Inferior parietal cortex (tissue), 1 donor: ENCODE results near the gene TBCD.
"Not testable (repeated sequence)": the region's sequence is repeated elsewhere in the genome, so short reads cannot be mapped to it uniquely, and the experiment has no call there.

Experiments
- DNase-seq: peaks from one replicate; pipeline ENCODE4 v3.0.0-alpha.2; 2016; ENCODE audit errors: extremely low spot score

The TBCD gene

GRCh38 chr17:82767041-82767754 lies 15.3 kb downstream of the TBCD start:
- peak; percentile 75 for DNase-seq

DNA sequence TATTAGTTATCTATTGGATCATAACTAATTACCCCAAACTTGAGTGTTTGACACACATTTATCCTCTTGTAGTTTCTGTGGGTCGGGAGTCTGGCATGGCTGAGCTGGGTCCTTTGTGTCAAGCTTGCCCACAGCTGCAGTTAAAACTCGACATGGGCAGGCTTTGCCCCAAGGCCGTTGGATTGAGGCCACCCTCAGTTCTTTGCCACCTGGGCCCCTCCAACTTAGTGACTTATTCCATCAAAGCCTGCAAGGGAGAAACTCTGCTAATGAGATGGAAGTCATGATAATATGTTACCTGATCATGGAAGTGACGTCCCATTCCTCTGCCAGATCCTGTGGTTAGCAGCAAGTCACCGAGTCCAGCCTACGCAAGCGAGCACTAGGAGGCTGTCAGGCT lies 17.2 kb downstream of the TBCD start:
- no peak for DNase-seq

- DNase-seq: no peak
Observed at GRCh38 chr17:82772026-82772425, 20.2 kb downstream of the TBCD start.

GRCh38 chr17:82774456-82774855 lies 22.6 kb downstream of the TBCD start:
- not testable (repeated sequence) for DNase-seq

- DNase-seq: peak; percentile 58
Observed at GRCh38 chr17:82775001-82775823, 23.3 kb downstream of the TBCD start.

DNA sequence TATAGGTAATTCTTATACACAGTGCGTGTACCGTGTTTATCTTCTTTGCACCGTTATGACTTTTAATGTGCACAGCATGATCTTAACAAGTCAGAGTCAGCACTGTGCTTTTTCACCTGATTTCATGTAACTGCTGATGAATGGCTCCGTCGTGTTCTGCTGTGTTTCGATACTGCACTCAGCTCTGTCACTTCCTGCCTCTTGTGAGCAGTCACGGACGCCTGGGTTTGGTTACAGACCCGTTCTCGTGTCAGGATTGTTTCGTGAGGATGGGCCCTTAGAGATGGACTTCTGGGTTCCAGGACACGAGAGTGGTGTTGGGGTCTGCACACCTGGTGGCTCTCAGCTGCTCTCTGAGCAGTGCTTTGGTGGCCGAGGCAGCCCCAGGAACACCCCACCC lies 24.6 kb downstream of the TBCD start:
- DNase-seq: no peak

DNA sequence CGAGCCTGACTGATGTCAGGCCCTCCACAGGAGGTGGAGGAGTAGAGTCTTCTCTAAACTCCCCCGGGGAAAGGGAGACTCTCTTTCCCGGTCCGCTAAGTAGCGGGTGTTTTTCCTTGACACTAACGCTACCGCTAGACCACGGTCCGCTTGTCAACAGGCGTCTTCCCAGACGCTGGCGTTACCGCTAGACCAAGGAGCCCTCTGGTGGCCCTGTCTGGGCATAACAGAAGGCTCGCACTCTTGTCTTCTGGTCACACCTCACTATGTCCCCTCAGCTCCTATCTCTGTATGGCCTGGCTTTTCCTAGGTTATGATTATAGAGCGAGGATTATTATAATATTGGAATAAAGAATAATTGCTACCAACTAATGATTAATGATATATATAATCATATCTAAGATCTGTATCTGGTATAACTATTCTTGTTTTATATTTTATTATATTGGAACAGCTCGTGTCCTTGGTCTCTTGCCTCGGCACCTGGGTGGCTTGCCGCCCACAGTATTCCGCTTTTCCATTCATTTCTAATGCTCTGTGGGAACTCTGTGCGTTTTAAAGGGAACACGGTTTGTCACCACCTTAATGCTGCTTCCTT lies 26.0 kb downstream of the TBCD start:
- not testable (repeated sequence) for DNase-seq

- no peak for DNase-seq
Observed at GRCh38 chr17:82779541-82779940, 27.7 kb downstream of the TBCD start.

- no peak for DNase-seq
Observed at GRCh38 chr17:82780195-82780594, 28.3 kb downstream of the TBCD start.

GRCh38 chr17:82780971-82781893 lies 29.4 kb downstream of the TBCD start:
- no peak for DNase-seq

GRCh38 chr17:82781894-82782274 lies 30.0 kb downstream of the TBCD start:
- DNase-seq: peak; percentile 75

GRCh38 chr17:82782657-82783207 lies 30.9 kb downstream of the TBCD start:
- no peak for DNase-seq

DNA sequence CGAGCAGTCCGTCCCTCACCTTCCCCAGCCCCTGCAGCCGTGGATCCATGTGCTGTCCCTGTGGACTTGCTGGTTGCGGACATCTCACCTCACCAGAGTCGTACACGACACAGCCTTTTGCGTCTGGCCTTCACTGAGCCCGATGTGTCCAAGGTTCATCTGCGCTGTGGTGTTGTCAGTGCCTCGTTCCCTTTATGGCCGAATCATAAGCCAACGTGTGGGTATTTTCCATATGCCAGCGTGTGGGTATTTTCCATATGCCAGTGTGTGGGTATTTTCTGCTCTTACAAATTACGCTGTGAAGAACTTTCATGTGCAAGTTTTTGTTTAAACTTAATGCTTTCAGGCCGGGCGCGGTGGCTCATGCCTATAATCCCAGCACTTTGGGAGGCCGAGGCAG lies 31.6 kb downstream of the TBCD start:
- no peak for DNase-seq

GRCh38 chr17:82785581-82785980 lies 33.7 kb downstream of the TBCD start:
- DNase-seq: not testable (repeated sequence)

GRCh38 chr17:82786427-82786826 lies 34.6 kb downstream of the TBCD start:
- DNase-seq: no peak

GRCh38 chr17:82787081-82787848 lies 35.4 kb downstream of the TBCD start:
- no peak for DNase-seq

GRCh38 chr17:82788206-82789001 lies 36.5 kb downstream of the TBCD start:
- no peak for DNase-seq

DNA sequence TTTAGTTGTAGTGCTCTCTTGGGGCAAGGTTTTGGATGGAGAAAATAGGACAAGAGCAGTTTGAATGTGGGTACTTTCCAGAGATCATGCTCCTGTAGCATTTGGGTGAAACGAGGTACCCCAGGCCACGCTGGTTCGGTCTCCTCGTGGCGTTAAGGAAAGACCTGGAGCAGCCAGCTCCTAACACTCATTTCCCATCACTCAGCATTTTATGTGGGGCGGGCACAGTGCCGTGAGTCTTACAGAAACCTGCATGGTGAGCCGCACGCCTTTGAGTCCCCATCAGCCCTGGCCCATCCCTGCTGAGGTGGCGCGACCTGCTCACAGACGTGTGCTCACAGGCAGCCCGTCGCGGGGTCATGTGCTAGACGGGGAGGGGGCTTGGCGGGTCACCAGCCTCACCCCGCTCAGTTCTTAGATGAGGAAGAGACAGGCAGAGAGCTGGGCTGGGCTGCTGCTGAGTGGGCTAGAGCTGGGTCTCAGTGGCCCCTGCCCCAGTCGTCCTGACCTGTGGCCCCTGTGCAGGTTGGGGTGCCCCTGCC lies 37.3 kb downstream of the TBCD start:
- no peak for DNase-seq

DNA sequence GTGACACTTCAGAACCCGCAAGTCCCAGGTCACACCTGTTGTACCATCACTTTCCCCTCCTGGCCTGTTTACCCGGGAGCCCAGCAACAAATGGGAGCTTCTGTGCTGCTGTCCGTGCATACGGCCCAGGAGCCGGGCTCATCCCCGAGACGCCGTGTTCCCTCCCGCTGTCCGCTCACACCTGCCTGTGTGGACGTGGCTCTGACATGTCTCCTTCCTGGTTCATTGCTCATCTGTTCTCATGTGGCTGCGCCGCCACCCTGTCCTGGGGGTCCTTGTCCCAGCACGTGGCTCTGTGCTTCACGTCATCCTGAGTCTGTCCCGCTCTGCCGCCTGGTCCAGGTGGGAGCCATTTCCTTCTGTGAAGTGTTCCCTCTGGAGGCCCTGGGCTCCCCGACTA lies 37.9 kb downstream of the TBCD start:
- DNase-seq: no peak

GRCh38 chr17:82790391-82790790 lies 38.5 kb downstream of the TBCD start:
- DNase-seq: no peak
